Activated CD8-positive, alpha-beta T cell treated with anti-CD3 and anti-CD28 coated beads, Interleukin-2, amount 10 ng/mL, durations not matched to agents 7 days and 5 days (primary cell): Measurements from ENCODE around the gene RSPO3. TPM values are rescaled to one million over a fixed set of nuclear protein-coding genes. Genes with fewer than 3 reads are reported as not detected.
"Not testable (repeated sequence)": the region's sequence is repeated elsewhere in the genome, so short reads cannot be mapped to it uniquely, and the experiment has no call there.

ENCODE experiments used
- ATAC-seq: fragments of 150-1000 bp; cut with Tn5 transposase; one replicate; pipeline ENCODE4 v1.10.0; 2021; ENCODE audit warnings: moderate library complexity
- CTCF ChIA-PET: fragments of 350-600 bp; sonication (Branson Sonifier 250); formaldehyde crosslinking; loops from one replicate; lab custom pipeline; 2021; ENCODE audit warnings: antibody characterized with exemption; lab: Charles Lee
- POLR2A ChIA-PET: fragments of 350-600 bp; sonication (Branson Sonifier 250); formaldehyde crosslinking; loops from one replicate; lab custom pipeline; 2021; ENCODE audit warnings: antibody characterized with exemption; lab: Charles Lee
- DNase-seq: peaks from one replicate; pipeline ENCODE4 v3.0.0-alpha.2; 2020
- H3K27ac Mint-ChIP-seq: one replicate; pipeline ENCODE4 v1.8.0; 2021; ENCODE audit warnings: mild to moderate bottlenecking, mixed read lengths
- H3K27me3 Mint-ChIP-seq: one replicate; pipeline ENCODE4 v1.8.0; 2021; ENCODE audit warnings: low read depth, mixed read lengths
- H3K36me3 Mint-ChIP-seq: one replicate; pipeline ENCODE4 v1.8.0; 2021; ENCODE audit warnings: low read depth, mixed read lengths
- H3K4me1 Mint-ChIP-seq: one replicate; pipeline ENCODE4 v1.8.0; 2021; ENCODE audit warnings: low read depth, mixed read lengths
- H3K4me3 Mint-ChIP-seq: one replicate; pipeline ENCODE4 v1.8.0; 2021; ENCODE audit warnings: mild to moderate bottlenecking, mixed read lengths
- H3K9me3 Mint-ChIP-seq: one replicate; pipeline ENCODE4 v1.8.0; 2022; ENCODE audit warnings: mixed read lengths; ENCODE audit not compliant: insufficient read depth
- total RNA-seq, 2 experiments: library from RNA; stranded (reverse); gene quantifications; one replicate each; pipeline ENCODE4 v1.2.3, GENCODE V29; 2021

The RSPO3 gene
- total RNA-seq, 2 experiments from 2014 or later, result not detected

DNA sequence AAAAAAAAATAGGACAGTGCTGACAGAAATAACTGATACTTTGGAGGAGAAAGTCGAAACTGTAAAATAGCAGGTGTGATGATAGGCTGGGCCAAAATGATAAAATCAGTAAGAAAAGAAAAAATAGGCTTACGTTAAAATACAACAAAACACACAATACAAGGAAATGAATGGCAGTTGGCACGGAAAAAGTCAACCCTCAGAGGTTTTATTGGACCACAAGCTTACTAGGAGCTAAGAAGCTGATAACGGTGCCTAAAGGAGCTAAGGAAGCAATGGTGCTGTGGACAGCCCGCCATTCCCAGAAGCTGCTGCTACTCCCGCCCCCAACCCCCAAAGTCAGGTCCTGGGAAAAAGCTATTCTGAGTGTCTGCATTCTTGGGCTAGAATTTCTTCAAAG, 92.3 kb downstream of the RSPO3 start:
- DNase-seq (no peak), ATAC-seq (no peak)
- Mint-ChIP-seq H3K4me1 (no peaks in the 10 kb centered on the region), H3K27me3 (peaks cover 12% of the 10 kb centered on the region), H3K4me3 (no peak overlapping the region), H3K36me3 (no peaks in the 10 kb centered on the region), H3K9me3 (no peaks in the 10 kb centered on the region), H3K27ac (no peak overlapping the region)
- ChIA-PET POLR2A (no interaction called here), CTCF (no interaction called here)

DNA sequence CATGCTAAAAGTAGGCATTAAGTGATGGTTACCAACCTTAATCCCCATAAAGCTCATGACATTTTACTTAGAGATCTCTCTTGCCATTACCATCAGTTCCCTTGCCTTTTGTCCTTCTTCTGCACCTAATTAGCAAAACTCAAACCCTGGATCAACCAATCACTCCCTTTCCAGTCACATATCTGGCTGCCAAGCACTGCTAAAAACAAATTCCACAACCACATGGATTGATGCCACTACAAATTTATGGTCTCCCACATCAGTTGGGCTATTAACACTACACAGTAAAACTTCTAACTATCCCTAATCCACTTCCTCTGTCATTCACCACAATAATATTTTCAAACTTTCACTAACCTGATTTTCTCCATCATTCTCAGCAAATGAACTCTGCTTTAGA, 93.9 kb downstream of the RSPO3 start:
- POLR2A ChIA-PET, result no interaction called here
- H3K27ac Mint-ChIP-seq, result no peak overlapping the region
- CTCF ChIA-PET, result no interaction called here
- H3K4me3 Mint-ChIP-seq, result no peak overlapping the region
- no peaks in the 10 kb centered on the region for H3K4me1 Mint-ChIP-seq
- H3K9me3 Mint-ChIP-seq, result no peaks in the 10 kb centered on the region
- ATAC-seq (no peak), DNase-seq (no peak)
- H3K27me3 Mint-ChIP-seq, result peaks cover 20% of the 10 kb centered on the region
- H3K36me3 Mint-ChIP-seq, result no peaks in the 10 kb centered on the region

DNA sequence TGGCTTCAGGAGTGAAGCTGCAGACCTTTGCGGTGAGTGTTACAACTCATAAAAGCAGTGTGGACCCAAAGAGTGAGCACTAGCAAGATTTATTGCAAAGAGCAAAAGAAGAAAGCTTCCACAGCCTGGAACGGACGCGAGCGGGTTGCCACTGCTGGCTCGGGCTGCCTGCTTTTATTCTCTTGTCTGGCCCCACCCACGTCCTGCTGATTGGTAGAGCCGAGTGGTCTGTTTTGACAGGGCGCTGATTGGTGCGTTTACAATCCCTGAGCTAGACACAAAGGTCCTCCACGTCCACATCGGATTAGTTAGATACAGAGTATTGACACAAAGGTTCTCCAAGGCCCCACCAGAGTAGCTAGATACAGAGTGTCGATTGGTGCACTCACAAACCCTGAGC, 95.6 kb downstream of the RSPO3 start:
- H3K9me3 Mint-ChIP-seq, H3K27ac Mint-ChIP-seq, ATAC-seq, POLR2A ChIA-PET, DNase-seq, CTCF ChIA-PET, H3K36me3 Mint-ChIP-seq, H3K4me1 Mint-ChIP-seq, H3K4me3 Mint-ChIP-seq: not testable (repeated sequence)
- H3K27me3 Mint-ChIP-seq, result peaks cover 11% of the 10 kb centered on the region

DNA sequence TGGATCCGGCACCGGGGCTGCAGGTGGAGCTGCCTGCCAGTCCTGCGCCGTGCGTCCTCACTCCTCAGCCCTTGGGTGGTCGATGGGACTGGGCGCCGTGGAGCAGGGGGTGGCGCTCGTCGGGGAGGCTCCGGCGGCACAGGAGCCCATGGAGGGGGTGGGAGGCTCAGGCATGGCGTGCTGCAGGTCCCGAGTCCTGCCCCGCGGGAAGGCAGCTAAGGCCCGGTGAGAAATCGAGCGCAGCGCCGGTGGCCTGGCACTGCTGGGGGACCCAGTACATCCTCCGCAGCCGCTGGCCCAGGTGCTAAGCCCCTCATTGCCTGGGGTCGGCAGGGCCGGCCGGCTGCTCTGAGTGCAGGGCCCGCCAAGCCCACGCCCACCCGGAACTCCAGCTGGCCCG, 96.1 kb downstream of the RSPO3 start:
- H3K36me3 Mint-ChIP-seq, H3K4me1 Mint-ChIP-seq, H3K4me3 Mint-ChIP-seq, DNase-seq, H3K9me3 Mint-ChIP-seq, POLR2A ChIA-PET, H3K27ac Mint-ChIP-seq, CTCF ChIA-PET, ATAC-seq: not testable (repeated sequence)
- peaks cover 14% of the 10 kb centered on the region for H3K27me3 Mint-ChIP-seq

DNA sequence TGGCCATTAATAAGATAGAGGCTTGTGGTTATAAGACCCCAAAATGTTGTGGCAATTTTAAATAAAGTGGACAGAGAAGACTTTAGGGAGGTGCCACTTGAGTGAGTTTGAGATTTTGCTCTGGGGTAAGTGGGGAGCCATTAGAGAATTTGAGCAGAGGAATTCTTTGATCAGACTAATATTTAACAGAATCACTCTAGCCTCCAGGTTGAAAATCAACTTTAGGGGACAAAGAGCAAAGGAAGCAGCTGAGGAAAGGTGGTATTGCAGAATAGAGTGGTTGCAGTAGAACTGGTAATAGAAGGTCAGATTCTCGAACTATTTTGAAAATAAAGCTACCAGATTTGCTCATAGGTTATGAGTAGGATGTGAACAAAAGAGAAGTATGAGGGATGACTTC, 97.5 kb downstream of the RSPO3 start:
- ChIA-PET POLR2A (no interaction called here), CTCF (no interaction called here)
- Mint-ChIP-seq H3K4me1 (no peaks in the 10 kb centered on the region), H3K36me3 (no peaks in the 10 kb centered on the region), H3K4me3 (no peak overlapping the region), H3K9me3 (no peaks in the 10 kb centered on the region), H3K27me3 (peaks cover 16% of the 10 kb centered on the region), H3K27ac (no peak overlapping the region)
- no peak for DNase-seq
- ATAC-seq, result no peak

DNA sequence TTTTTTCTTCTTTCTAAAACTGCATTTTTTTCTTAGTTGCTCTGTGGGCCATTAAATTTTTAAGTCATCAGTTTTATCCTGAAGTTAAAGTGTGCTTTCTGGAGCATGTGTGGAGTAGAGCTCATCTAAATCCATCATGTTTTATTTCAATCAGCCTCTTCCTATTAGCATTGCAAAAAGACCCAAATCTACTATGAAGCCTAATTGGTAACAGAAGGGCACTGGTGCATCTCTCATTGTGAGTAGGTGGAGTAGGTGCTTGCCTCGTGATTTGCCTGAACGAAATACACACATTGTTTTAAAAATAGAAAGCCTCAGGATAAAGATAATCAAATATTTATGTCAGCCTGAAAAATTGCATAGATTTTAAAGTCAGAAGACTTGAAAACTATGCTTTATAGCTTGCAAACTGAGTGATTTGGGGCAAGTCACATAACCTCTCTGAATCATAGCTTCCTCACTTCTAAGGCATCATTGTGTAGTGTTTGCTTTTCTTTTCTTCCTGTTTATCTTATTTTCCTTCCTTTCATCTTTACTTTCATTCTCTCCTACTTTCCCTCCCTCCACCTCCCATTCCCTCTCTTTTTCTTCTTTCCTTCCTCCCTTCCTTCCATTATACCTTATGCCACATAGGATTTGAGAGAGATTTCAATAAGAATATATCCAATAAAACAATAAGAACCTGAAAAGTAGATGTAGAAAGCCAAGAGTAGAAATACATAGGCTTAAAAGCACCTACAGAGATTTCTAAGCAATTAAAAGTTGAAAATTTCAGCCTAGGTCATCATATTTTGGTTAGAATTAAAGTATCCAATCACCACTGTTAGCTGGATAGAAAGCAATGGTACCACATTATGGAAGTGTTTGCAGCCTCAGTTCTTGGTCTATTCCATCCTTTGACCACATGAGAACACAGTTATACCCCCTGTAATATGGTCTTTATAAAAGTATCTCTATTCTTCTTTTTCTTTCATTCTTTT, 98.6 kb downstream of the RSPO3 start:
- ChIA-PET CTCF (no interaction called here), POLR2A (no interaction called here)
- Mint-ChIP-seq H3K9me3 (no peaks in the 10 kb centered on the region), H3K27ac (no peak overlapping the region), H3K27me3 (peaks cover 16% of the 10 kb centered on the region), H3K36me3 (no peaks in the 10 kb centered on the region), H3K4me3 (no peak overlapping the region), H3K4me1 (no peaks in the 10 kb centered on the region)
- no peak for DNase-seq
- ATAC-seq, result no peak

DNA sequence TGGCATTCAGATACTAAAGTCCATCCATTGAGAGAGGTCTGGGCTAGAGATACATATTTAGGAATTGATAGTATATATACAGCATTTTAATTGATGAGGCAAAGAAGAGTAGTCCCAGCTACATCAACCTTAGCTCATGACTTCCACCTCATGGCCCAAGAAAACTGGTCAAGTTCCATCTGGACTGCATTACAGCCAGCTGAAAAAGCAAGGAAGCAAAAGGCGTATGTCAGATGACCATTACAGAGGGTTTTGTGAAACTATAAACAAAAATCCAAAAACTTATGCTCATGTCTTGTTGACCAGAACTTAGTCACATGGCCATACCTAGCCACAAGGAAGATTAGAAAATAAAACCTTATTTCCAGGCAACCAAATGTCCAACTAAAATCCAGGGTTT, 101.4 kb downstream of the RSPO3 start:
- no peak for ATAC-seq
- no peaks in the 10 kb centered on the region for H3K9me3 Mint-ChIP-seq
- H3K27me3 Mint-ChIP-seq, result peaks cover 18% of the 10 kb centered on the region
- ChIA-PET POLR2A (no interaction called here), CTCF (interaction anchor here (1.8 kb wide), 1 partner anchor 11 kb away, joined by 4 read pairs; no protein-coding TSS in a partner anchor)
- no peak overlapping the region for H3K4me3 Mint-ChIP-seq
- no peaks in the 10 kb centered on the region for H3K4me1 Mint-ChIP-seq
- no peak overlapping the region for H3K27ac Mint-ChIP-seq
- no peaks in the 10 kb centered on the region for H3K36me3 Mint-ChIP-seq
- DNase-seq, result no peak

DNA sequence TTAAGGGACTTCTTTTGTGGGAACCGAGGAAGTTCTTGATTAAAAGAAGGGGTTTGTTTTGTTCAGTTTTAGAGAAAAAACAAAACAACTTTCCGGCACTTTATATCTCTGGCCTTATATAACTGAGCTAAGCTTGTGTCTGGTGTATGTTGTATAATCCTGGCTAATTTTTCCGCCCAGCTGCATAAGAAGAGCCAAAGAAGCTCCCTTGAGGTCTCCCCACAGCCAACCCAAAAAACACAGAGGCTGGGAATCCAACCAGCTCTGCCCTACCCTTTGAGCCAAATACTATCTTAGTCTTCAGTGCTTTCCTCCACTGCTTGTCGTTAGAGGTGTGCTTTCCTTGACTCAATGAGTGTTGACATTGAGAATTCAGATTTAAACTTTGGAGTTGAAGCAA, 102.7 kb downstream of the RSPO3 start:
- no peak for ATAC-seq
- ChIA-PET CTCF (interaction anchor here (1.8 kb wide), 1 partner anchor 9 kb away, joined by 4 read pairs; no protein-coding TSS in a partner anchor), POLR2A (no interaction called here)
- DNase-seq, result no peak
- H3K4me3 Mint-ChIP-seq, result no peak overlapping the region
- peaks cover 16% of the 10 kb centered on the region for H3K27me3 Mint-ChIP-seq
- no peaks in the 10 kb centered on the region for H3K36me3 Mint-ChIP-seq
- H3K9me3 Mint-ChIP-seq, result no peaks in the 10 kb centered on the region
- no peaks in the 10 kb centered on the region for H3K4me1 Mint-ChIP-seq
- no peak overlapping the region for H3K27ac Mint-ChIP-seq

DNA sequence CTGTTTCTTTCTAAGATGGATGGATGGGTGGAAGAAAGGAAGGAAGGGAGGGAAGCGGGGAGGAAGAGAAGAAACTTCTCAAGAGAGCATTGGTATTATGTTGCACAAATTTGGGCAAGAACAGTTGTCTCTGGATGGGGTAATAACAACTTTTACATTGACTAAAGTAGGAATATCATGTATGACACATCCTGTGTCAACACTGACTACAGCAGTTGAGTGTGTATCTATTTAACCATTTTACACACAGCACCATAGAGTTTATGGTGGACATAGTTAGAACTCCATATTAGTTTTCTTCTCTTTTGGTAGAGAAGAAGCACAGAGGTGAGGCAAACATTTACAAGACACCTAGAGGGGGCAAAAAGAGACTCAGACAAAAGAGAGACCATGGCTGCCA, 103.9 kb downstream of the RSPO3 start:
- H3K4me3 Mint-ChIP-seq, result no peak overlapping the region
- no peaks in the 10 kb centered on the region for H3K36me3 Mint-ChIP-seq
- POLR2A ChIA-PET, result no interaction called here
- DNase-seq (no peak), ATAC-seq (no peak)
- H3K27me3 Mint-ChIP-seq, result peaks cover 10% of the 10 kb centered on the region
- no peaks in the 10 kb centered on the region for H3K4me1 Mint-ChIP-seq
- H3K9me3 Mint-ChIP-seq, result no peaks in the 10 kb centered on the region
- no peak overlapping the region for H3K27ac Mint-ChIP-seq
- CTCF ChIA-PET, result no interaction called here

DNA sequence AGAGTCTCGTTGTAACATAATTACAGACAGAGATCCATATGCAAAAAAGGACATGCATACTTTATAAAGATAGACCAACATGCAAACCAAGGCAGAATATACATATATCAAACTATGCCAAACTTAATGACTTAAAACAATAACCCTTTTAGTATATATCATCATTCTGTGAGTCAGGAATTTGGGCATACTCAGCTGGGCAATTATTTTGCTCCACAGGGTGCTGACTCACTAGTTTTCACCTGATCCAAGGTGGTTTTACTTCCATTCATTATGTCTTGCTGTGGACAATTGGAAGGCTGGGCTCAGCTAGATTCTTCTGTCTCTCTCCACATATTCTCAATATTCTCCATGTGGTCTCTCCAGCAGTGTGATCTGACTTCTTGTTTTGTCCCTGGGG, 107.0 kb downstream of the RSPO3 start:
- ATAC-seq, result no peak
- Mint-ChIP-seq H3K9me3 (no peaks in the 10 kb centered on the region), H3K4me1 (no peaks in the 10 kb centered on the region), H3K27me3 (peaks cover 6% of the 10 kb centered on the region), H3K27ac (no peak overlapping the region), H3K4me3 (no peak overlapping the region), H3K36me3 (no peaks in the 10 kb centered on the region)
- POLR2A ChIA-PET, result no interaction called here
- CTCF ChIA-PET, result no interaction called here
- DNase-seq, result no peak

DNA sequence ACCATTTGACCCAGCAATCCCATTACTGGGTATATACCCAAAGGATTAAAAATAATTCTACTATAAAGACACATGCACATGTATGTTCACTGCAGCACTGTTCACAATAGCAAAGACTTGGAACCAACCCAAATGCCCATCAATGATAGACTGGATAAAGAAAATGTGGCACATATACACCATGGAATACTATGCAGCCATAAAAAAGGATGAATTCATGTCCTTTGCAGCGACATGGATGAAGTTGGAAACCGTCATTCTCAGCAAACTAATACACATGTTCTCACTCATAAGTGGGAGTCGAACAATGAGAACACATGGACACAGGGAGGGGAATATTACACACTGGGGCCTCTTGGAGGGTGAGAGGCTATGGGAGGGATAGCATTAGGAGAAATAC, 115.3 kb downstream of the RSPO3 start:
- H3K9me3 Mint-ChIP-seq, CTCF ChIA-PET, H3K27ac Mint-ChIP-seq, POLR2A ChIA-PET, H3K4me1 Mint-ChIP-seq, H3K36me3 Mint-ChIP-seq, H3K4me3 Mint-ChIP-seq, H3K27me3 Mint-ChIP-seq, DNase-seq, ATAC-seq: not testable (repeated sequence)

DNA sequence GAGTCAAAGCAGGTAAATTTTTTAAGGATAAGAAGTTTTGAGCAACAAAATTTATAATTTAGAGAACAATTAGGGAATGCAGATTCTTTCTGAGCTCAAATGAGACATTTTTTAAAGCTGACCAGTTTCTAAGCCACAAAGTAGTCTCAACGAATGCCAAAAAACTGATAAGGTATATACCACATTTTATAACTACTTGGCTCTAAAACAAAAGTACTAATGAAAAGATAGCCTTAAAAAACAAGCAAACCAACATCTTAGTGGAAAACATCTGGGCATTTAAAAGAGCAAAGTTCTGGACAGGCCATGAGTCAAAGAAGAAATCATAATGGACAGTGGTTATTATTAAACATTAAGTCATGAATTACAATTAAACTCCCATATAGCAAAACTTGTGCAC, 125.0 kb downstream of the RSPO3 start:
- no peak for ATAC-seq
- H3K4me3 Mint-ChIP-seq, result no peak overlapping the region
- H3K36me3 Mint-ChIP-seq, result no peaks in the 10 kb centered on the region
- H3K27me3 Mint-ChIP-seq, result peaks cover 9% of the 10 kb centered on the region
- H3K27ac Mint-ChIP-seq, result no peak overlapping the region
- H3K4me1 Mint-ChIP-seq, result no peaks in the 10 kb centered on the region
- ChIA-PET CTCF (interaction anchor here (1.2 kb wide), 1 partner anchor 23 kb away, joined by 4 read pairs; the partner anchor contains the start of gene RNF146), POLR2A (no interaction called here)
- no peak for DNase-seq
- no peaks in the 10 kb centered on the region for H3K9me3 Mint-ChIP-seq
